A204.1 (cell line): Measurements from ENCODE around the gene DOCK7.
"Not testable (repeated sequence)": the region's sequence is repeated elsewhere in the genome, so short reads cannot be mapped to it uniquely, and the experiment has no call there.

Experiments used
- FAIRE-seq: peaks from 2 replicates; lab custom pipeline; 2012; peaks lifted over from hg19 to GRCh38; lab: Jason Lieb, UNC

DOCK7 gene, protein sequence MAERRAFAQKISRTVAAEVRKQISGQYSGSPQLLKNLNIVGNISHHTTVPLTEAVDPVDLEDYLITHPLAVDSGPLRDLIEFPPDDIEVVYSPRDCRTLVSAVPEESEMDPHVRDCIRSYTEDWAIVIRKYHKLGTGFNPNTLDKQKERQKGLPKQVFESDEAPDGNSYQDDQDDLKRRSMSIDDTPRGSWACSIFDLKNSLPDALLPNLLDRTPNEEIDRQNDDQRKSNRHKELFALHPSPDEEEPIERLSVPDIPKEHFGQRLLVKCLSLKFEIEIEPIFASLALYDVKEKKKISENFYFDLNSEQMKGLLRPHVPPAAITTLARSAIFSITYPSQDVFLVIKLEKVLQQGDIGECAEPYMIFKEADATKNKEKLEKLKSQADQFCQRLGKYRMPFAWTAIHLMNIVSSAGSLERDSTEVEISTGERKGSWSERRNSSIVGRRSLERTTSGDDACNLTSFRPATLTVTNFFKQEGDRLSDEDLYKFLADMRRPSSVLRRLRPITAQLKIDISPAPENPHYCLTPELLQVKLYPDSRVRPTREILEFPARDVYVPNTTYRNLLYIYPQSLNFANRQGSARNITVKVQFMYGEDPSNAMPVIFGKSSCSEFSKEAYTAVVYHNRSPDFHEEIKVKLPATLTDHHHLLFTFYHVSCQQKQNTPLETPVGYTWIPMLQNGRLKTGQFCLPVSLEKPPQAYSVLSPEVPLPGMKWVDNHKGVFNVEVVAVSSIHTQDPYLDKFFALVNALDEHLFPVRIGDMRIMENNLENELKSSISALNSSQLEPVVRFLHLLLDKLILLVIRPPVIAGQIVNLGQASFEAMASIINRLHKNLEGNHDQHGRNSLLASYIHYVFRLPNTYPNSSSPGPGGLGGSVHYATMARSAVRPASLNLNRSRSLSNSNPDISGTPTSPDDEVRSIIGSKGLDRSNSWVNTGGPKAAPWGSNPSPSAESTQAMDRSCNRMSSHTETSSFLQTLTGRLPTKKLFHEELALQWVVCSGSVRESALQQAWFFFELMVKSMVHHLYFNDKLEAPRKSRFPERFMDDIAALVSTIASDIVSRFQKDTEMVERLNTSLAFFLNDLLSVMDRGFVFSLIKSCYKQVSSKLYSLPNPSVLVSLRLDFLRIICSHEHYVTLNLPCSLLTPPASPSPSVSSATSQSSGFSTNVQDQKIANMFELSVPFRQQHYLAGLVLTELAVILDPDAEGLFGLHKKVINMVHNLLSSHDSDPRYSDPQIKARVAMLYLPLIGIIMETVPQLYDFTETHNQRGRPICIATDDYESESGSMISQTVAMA (N-terminal part only)

DNA sequence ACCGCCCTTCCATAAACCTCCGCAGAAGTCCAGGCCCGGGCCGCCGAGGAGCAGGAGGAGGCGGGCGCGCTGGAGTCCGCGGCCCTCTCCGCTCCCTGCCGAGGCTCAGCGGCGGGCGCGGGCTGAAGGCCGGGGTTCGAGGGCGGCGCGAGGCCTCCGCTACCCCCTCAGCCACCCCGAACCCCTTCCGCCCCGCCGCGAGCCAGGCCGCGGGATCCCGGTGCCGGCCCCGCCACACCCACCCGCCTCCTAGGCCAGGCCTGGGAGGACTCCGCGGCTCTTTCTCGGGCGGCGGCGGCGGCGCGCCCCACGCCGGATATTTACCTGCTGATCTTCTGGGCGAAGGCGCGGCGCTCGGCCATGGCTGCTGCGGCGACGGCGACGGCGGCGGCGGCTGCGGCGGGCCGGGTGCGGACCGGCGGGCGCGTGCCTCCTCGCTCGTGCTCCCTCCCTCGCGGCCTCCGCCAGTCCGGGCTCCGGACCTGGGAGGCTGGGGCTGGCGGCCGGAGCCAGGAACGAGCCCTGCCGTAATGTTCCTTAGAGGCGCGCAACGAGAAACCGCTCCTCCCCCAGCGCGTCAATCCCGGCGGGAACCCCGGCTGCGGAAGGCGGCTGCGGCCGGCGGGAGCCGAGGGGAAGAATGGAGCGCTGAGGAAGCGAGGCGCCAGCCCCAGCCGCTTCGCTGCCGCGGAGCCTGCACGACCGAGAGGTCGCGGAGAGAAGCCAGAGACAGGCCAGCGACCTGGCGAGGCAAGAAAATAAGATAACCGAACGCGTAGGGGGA is at the start of gene DOCK7:
Gene DOCK7, minus strand, starts transcription at position 484 of the 784 bp plus-strand sequence. Its CDS starts 122 bp downstream, at position 362.
- FAIRE-seq = no peak

DNA sequence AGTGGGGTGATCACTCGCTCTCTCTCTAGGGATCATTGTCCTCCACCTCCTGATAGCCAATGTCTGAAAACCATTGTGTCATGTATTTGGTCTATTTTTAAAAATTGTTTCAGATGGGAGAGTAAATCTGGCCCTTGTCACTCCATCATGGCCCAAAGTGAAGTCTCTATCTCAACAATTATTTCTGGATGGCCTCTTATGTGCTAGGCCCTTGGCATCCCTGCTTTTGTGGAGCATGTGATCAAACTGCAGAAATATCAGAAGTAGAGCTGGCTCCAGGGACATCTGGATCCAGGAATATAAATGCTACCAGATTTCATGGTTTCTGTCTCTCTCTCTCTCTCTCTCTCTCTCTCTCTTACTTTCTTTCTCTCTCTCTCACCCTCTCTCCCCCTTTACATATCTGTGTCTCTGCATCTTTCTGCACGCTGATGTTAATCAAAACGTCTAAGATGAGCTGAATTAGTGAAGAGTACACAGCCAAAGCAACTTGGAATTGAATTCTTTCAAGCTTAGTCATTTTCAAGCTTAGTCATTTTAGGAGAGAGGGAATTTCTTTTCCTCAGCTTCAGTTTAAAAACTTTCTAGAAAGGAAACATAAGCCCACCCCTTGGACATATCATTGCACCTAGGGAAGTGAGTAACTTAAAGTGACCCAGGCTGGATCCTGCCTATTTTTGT is 47.4 kb upstream of the DOCK7 start:
- FAIRE-seq = no peak

DNA sequence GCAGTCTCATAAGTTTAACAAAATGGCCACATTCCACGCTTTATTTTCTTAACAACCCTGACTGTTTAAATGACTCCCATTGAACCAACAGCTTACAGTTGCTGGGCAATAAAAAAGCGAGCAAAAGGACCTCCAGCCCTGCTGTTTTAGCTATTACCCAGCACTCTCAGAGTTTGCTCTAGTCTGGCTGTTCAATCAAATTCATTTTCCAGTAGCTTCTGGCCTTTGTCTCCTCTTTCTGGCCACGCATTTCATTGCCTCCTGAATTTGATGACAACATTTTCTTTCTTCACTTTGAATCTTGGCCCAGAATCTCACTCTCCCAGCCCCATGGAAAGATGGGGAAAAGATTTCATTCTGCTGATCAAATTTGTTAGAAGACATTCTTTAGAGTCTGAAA is 44.1 kb upstream of the DOCK7 start:
- no peak for FAIRE-seq

- FAIRE-seq = no peak
Observed at GRCh38 chr1:62728963-62729362, 40.8 kb upstream of the DOCK7 start.

DNA sequence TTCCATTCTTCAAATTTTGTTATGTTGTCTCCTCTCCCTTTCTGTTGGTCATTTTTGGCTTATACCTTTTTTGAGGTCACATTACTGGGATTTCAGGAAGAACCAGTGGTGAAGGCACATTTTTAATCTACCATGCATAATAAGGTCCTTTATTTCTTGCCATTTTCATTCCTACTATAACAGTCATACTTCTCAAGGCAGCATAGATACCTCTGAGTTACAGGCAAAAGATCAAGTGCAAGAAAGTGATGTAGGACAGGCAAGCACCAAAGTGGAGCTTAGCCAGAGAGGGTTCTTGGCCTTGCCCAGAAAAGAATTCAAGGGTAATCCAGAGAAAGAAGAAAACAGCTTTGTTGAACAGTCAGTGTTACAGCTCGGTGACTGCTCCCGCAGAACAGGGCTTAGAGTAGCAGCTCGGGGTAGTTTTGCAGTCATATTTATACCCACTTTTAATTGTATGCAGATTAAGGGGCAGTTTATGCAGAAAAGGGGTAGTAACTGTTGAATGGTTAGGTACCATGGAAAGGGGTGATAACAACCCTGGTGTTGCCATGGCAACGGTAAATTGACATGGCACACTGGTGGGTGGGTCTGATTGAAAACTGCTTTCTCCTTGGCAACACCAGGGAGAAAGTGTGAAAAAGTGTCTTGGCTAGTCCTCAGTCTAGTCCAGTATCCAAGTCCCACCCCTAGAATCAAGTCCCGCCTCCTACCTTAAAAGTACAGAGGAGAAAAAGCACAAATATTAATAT is 39.6 kb upstream of the DOCK7 start:
- FAIRE-seq = no peak

GRCh38 chr1:62726011-62726442 is 37.8 kb upstream of the DOCK7 start:
- no peak for FAIRE-seq

DNA sequence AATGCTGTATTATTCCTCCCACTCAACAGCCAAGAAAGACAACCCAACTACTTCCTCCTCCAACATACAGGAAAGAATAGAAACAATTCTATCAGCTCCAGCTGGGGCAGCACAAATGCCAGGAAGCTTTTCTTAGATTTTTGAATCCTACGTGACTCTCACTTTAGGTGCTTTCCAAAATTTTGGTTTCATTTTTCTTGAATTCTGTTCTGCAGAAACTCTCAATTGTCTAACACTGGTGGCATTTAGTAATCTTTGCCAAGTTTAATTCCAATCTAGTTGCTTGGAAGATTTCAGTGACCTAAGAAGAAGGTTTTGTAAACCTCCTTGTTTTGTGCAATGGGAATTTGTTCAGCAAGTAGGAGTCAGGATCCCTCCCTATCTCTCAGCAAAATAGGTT is 37.1 kb upstream of the DOCK7 start:
- no peak for FAIRE-seq

- FAIRE-seq = no peak
Observed at GRCh38 chr1:62724430-62724829, 36.2 kb upstream of the DOCK7 start.

GRCh38 chr1:62723883-62724282 is 35.7 kb upstream of the DOCK7 start:
- no peak for FAIRE-seq

- no peak for FAIRE-seq
Observed at GRCh38 chr1:62722796-62723195, 34.6 kb upstream of the DOCK7 start.

DNA sequence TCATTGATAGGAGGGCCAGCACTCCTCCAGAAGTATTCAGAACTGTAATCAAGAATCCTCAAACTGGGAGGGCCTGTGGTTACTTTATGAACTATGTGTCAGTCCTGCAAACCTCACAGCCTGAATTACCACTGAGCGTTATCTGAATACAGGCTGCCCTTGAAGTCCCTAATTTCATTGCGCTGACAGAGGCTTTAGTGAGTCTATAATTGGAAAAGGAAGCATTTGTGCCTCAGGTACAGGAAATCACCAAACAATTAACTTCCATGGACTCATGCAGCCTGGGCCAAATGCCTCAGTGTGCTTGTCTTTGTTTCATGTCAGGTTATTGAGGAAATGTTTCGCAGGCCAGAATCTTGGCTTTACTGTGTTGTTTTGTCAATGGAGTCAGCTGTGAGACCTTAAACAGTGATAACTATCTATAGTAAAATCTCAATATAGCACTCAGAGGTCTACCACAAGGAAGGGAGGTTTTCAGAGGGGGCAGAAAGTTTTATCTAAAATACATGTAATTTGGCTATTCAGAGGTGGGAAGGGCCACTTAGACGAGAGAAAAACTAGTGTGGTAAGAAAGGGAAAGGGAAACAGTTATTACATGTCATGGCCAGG is 32.9 kb upstream of the DOCK7 start:
- no peak for FAIRE-seq

GRCh38 chr1:62718400-62718799 is 30.2 kb upstream of the DOCK7 start:
- FAIRE-seq = not testable (repeated sequence)

DNA sequence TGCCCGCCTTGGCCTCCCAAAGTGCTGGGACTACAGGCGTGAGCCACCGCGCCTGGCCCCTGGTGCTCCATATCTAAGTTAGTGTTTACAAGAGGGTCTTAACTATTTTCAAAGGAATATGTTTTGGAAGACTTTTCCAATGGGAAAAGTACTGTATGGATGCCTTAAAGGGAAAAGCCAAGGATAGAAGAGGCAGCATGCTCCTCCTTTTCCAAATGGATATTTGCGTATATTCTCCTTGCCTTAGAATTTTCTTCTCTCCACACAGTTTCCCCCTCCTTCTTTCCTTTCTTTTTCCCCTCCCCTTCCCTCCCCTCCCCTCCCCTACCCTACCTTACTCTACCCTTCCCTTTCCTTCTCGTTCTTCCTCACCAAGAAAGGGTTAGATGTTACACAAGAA is 29.3 kb upstream of the DOCK7 start:
- FAIRE-seq = no peak

DNA sequence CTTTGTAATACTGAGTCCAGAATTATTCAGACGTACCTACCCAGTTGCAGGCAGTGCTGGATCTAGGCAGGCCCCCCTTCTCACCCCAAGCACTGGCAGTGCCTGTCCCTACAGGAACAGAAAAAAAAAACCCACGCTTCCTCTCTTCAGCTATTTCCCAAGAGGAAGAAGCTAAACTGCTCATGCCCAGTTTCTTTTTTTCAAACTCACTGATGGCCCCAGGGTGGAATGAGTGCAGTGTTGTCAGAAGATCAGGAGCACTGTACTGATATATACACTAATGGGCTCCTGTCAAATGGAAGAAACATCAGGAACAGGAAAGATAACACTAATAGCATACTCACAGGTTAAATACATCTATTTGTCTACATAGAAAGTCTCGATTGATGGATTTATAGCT is 28.2 kb upstream of the DOCK7 start:
- FAIRE-seq = no peak

DNA sequence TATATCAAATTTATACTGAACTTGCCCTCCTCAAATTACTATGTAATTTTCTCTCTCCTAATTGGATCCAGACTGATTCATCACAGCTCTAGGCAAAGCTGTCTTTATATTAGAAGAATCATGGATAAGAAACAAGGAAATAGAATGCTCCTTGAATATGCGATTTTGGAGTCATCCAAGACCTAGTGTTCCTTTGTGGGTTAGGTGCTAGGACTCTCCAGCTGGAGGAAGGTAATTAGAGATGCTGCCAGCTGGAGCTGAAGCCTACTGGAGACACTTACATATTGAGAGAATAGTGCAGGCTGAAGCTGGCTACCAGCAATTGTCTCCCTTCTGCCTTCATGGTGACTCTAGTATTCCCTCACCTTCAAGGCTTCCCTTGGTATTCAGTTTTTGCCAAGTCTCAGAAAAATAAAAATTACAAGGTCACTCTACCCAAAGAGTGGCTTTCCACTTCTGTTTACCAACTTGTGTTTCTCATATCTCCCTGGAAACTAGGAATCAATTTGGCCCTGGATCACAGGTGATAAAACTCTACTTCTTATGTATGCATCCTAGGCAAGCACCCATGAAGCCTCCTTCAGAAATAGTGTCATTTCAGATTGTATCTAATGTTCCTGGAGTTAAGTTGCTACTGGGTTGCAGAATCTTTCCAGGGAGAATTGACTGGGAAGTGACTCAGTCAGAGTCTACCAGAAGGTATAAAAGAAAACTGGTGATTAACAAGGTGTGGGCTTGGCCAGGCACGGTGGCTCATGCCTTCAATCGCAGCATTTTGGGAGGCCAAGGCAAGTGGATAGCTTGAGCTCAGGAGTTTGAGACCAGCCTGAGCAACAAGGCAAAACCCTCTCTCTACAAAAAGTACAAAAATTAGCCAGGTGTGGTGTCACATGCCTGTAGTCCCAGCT is 24.4 kb upstream of the DOCK7 start:
- FAIRE-seq = no peak

DNA sequence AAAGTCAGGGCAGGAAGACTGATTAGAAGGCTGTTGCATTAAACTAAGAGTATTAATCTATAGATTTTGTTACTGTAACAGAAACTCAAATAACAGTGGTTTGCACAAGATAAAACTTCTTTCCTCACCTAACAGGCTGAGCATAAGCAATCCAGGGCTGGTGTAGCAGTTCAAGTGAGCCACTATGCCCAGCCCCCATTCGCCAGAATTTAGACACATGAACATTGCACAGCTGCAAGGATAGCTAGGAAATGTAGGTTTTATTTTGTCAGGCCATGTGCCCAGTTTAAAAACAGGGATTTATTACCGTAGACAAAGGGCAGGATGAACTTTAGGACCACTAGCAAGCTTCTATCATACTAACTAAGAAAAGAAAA is 19.5 kb upstream of the DOCK7 start:
- no peak for FAIRE-seq

- no peak for FAIRE-seq
Observed at GRCh38 chr1:62706985-62707743, 19.0 kb upstream of the DOCK7 start.

- FAIRE-seq = not testable (repeated sequence)
Observed at GRCh38 chr1:62698161-62698560, 10.0 kb upstream of the DOCK7 start.
